WTC11 (cell line): ENCODE measurements around the gene KERA. TPM values are rescaled to one million over a fixed set of nuclear protein-coding genes. Genes with fewer than 3 reads are reported as not detected.

ENCODE experiments used
- ATAC-seq: fragments of 200-7000 bp; cut with Tn5 transposase; 2 replicates; pipeline ENCODE4 v1.10.0; 2021; ENCODE audit warnings: mild to moderate bottlenecking, moderate library complexity
- CTCF ChIA-PET: fragments of 300-600 bp; sonication (Branson Sonifier 250); formaldehyde crosslinking; loops from one replicate; lab custom pipeline; 2021; ENCODE audit warnings: antibody characterized with exemption; lab: Charles Lee
- POLR2A ChIA-PET: fragments of 350-600 bp; sonication (Branson Sonifier 250); formaldehyde crosslinking; loops from one replicate; lab custom pipeline; 2021; ENCODE audit warnings: antibody characterized with exemption; lab: Charles Lee
- DNase-seq: peaks from one replicate; pipeline ENCODE4 v3.0.0; 2021; ENCODE audit warnings: low spot score
- H3K27ac Mint-ChIP-seq: 2 replicates; pipeline ENCODE4 v1.8.0; 2021; ENCODE audit warnings: mixed read lengths
- H3K27me3 Mint-ChIP-seq: 2 replicates; pipeline ENCODE4 v1.8.0; 2021; ENCODE audit warnings: low read depth, mild to moderate bottlenecking, moderate library complexity, mixed read lengths
- H3K36me3 Mint-ChIP-seq: 2 replicates; pipeline ENCODE4 v1.8.0; 2021; ENCODE audit warnings: mixed read lengths
- H3K4me1 Mint-ChIP-seq: 2 replicates; pipeline ENCODE4 v1.8.0; 2022; ENCODE audit warnings: mixed read lengths
- H3K4me3 Mint-ChIP-seq: 2 replicates; pipeline ENCODE4 v1.8.0; 2021; ENCODE audit warnings: mild to moderate bottlenecking, moderate library complexity, mixed read lengths
- H3K9me3 Mint-ChIP-seq: 2 replicates; pipeline ENCODE4 v1.8.0; 2021; ENCODE audit warnings: mixed read lengths
- CBFB ChIP-seq: sonication (generic); formaldehyde crosslinking; IDR thresholded peaks from 2 replicates; pipeline ENCODE4 v1.8.1; 2022; ENCODE audit warnings: mild to moderate bottlenecking, low read depth, missing genetic modification reagents
- ERG ChIP-seq: fragments of 250-450 bp; sonication (Bioruptor Pico); IDR thresholded peaks from 2 replicates; pipeline ENCODE4 v1.8.0; 2021; ENCODE audit warnings: mild to moderate bottlenecking
- FOXP4 ChIP-seq: sonication (generic); formaldehyde crosslinking; IDR thresholded peaks from 2 replicates; pipeline ENCODE4 v1.8.0; 2022; ENCODE audit warnings: mild to moderate bottlenecking, missing genetic modification reagents
- GABPB1 ChIP-seq: sonication (generic); formaldehyde crosslinking; IDR thresholded peaks from 2 replicates; pipeline ENCODE4 v1.8.1; 2023; ENCODE audit warnings: mild to moderate bottlenecking, missing genetic modification reagents
- JUN ChIP-seq: sonication (generic); formaldehyde crosslinking; IDR thresholded peaks from 2 replicates; pipeline ENCODE4 v1.8.0; 2023; ENCODE audit warnings: mild to moderate bottlenecking, missing genetic modification reagents
- MAX ChIP-seq: sonication (generic); formaldehyde crosslinking; IDR thresholded peaks from 2 replicates; pipeline ENCODE4 v1.8.0; 2022; ENCODE audit warnings: mild to moderate bottlenecking, missing genetic modification reagents
- NFATC4 ChIP-seq: fragments of 250-450 bp; sonication (Bioruptor Pico); IDR thresholded peaks from 2 replicates; pipeline ENCODE4 v1.9.0; 2021; ENCODE audit warnings: mild to moderate bottlenecking
- PREB ChIP-seq: sonication (generic); formaldehyde crosslinking; IDR thresholded peaks from 2 replicates; pipeline ENCODE4 v1.8.1; 2022; ENCODE audit warnings: mild to moderate bottlenecking, missing genetic modification reagents, moderate library complexity, borderline replicate concordance
- RORB ChIP-seq: fragments of 250-450 bp; sonication (Bioruptor Pico); IDR thresholded peaks from 2 replicates; pipeline ENCODE4 v1.9.0; 2021; ENCODE audit warnings: mild to moderate bottlenecking
- SMAD4 ChIP-seq: sonication (generic); formaldehyde crosslinking; IDR thresholded peaks from 2 replicates; pipeline ENCODE4 v1.8.0; 2022; ENCODE audit warnings: mild to moderate bottlenecking, missing genetic modification reagents
- TCF7 ChIP-seq: sonication (generic); formaldehyde crosslinking; IDR thresholded peaks from 2 replicates; pipeline ENCODE4 v1.8.0; 2022; ENCODE audit warnings: mild to moderate bottlenecking, low read depth, missing genetic modification reagents, moderate library complexity
- TEAD1 ChIP-seq: sonication (generic); formaldehyde crosslinking; IDR thresholded peaks from 2 replicates; pipeline ENCODE4 v1.8.0; 2022; ENCODE audit warnings: mild to moderate bottlenecking, missing genetic modification reagents
- TEAD4 ChIP-seq: sonication (generic); formaldehyde crosslinking; IDR thresholded peaks from 2 replicates; pipeline ENCODE4 v1.8.0; 2022; ENCODE audit warnings: mild to moderate bottlenecking, missing genetic modification reagents
- ZBTB21 ChIP-seq: sonication (generic); formaldehyde crosslinking; IDR thresholded peaks from 2 replicates; pipeline ENCODE4 v1.8.1; 2023; ENCODE audit warnings: mild to moderate bottlenecking, missing genetic modification reagents, borderline replicate concordance
- ZNF396 ChIP-seq: fragments of 250-450 bp; sonication (Bioruptor Pico); IDR thresholded peaks from 2 replicates; pipeline ENCODE4 v1.8.0; 2021; ENCODE audit warnings: mild to moderate bottlenecking, moderate library complexity, borderline replicate concordance
- ZNF532 ChIP-seq: fragments of 250-450 bp; sonication (Bioruptor Pico); IDR thresholded peaks from 2 replicates; pipeline ENCODE4 v1.9.0; 2021; ENCODE audit warnings: mild to moderate bottlenecking, borderline replicate concordance
- ZNF671 ChIP-seq: fragments of 250-450 bp; sonication (Bioruptor Pico); IDR thresholded peaks from 2 replicates; pipeline ENCODE4 v1.8.0; 2021; ENCODE audit warnings: mild to moderate bottlenecking
- total RNA-seq: library from RNA; stranded (reverse); gene quantifications from 3 replicates; pipeline ENCODE4 v1.2.3, GENCODE V29; 2021
- TF ChIP-seq, protein P1 (sequence below): sonication (generic); formaldehyde crosslinking; IDR thresholded peaks from 2 replicates; pipeline ENCODE4 v1.8.0; 2023; ENCODE audit warnings: missing genetic modification reagents, mild to moderate bottlenecking, borderline replicate concordance

Gene KERA
- total RNA-seq, 1 experiment from 2014 or later: not detected

DNA sequence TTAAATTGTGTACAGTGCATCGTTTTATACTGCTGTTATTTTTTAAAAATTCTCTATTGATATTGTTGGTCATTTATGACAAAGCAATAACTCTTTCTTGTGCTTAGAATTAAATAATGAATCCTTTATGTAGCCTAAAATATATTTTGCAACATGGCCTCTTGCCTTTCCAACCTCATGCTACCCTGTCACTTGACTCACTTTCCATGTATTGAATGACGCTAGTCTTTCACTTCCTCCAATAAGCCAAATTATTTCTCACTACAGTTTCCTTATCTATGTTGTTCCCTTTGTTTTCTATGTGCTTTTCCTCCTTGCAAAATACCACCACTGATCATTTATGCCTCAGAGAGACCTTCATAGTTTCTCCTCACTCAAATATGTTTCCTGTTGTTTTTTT lies 36.7 kb downstream of the KERA start (continued):
- TF ChIP-seq FOXP4 (CRISPR knock-in tag) (no peak), ZNF671 (CRISPR knock-in tag) (no peak), NFATC4 (CRISPR knock-in tag) (no peak), CBFB (CRISPR knock-in tag) (no peak), ZBTB21 (CRISPR knock-in tag) (no peak), TCF7 (no peak), SMAD4 (CRISPR knock-in tag) (no peak), PREB (CRISPR knock-in tag) (no peak), JUN (CRISPR knock-in tag) (no peak), MAX (CRISPR knock-in tag) (no peak)

GRCh38 chr12:91019455-91019854 lies 38.4 kb downstream of the KERA start:
- TF ChIP-seq SMAD4 (CRISPR knock-in tag) (no peak), RORB (no peak), GABPB1 (no peak), ZNF532 (CRISPR knock-in tag) (no peak), ERG (CRISPR knock-in tag) (no peak), ZNF396 (CRISPR knock-in tag) (no peak), TEAD4 (CRISPR knock-in tag) (no peak), TEAD1 (CRISPR knock-in tag) (no peak)
- TF ChIP-seq, protein P1, sequence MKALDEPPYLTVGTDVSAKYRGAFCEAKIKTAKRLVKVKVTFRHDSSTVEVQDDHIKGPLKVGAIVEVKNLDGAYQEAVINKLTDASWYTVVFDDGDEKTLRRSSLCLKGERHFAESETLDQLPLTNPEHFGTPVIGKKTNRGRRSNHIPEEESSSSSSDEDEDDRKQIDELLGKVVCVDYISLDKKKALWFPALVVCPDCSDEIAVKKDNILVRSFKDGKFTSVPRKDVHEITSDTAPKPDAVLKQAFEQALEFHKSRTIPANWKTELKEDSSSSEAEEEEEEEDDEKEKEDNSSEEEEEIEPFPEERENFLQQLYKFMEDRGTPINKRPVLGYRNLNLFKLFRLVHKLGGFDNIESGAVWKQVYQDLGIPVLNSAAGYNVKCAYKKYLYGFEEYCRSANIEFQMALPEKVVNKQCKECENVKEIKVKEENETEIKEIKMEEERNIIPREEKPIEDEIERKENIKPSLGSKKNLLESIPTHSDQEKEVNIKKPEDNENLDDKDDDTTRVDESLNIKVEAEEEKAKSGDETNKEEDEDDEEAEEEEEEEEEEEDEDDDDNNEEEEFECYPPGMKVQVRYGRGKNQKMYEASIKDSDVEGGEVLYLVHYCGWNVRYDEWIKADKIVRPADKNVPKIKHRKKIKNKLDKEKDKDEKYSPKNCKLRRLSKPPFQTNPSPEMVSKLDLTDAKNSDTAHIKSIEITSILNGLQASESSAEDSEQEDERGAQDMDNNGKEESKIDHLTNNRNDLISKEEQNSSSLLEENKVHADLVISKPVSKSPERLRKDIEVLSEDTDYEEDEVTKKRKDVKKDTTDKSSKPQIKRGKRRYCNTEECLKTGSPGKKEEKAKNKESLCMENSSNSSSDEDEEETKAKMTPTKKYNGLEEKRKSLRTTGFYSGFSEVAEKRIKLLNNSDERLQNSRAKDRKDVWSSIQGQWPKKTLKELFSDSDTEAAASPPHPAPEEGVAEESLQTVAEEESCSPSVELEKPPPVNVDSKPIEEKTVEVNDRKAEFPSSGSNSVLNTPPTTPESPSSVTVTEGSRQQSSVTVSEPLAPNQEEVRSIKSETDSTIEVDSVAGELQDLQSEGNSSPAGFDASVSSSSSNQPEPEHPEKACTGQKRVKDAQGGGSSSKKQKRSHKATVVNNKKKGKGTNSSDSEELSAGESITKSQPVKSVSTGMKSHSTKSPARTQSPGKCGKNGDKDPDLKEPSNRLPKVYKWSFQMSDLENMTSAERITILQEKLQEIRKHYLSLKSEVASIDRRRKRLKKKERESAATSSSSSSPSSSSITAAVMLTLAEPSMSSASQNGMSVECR: no peak
- DNase-seq: no peak
- no peaks in the 10 kb centered on the region for H3K4me1 Mint-ChIP-seq
- no peak overlapping the region for H3K4me3 Mint-ChIP-seq
- peaks cover 9% of the 10 kb centered on the region for H3K9me3 Mint-ChIP-seq
- H3K36me3 Mint-ChIP-seq: no peaks in the 10 kb centered on the region
- no peak overlapping the region for H3K27ac Mint-ChIP-seq
- ChIA-PET POLR2A (no interaction called here), CTCF (no interaction called here)
- H3K27me3 Mint-ChIP-seq: no peaks in the 10 kb centered on the region
- no peak for ATAC-seq
